Caki2 (cell line): ENCODE measurements around the gene ADAMTS17. TPM values are rescaled to one million over a fixed set of nuclear protein-coding genes. Genes with fewer than 3 reads are reported as not detected.

Experiments used
- DNase-seq: peaks from one replicate; pipeline ENCODE4 v3.0.0-alpha.2; 2015; ENCODE audit warnings: low read depth
- in situ Hi-C: cut with HindIII; loops from 2 replicates; pipeline ENCODE4 v1.10.0; 2016; ENCODE audit warnings: low sequenced_read_pairs, low pct_unique_long_range_greater_than_20kb, mixed read lengths
- total RNA-seq: library from RNA; depleted of rRNA; stranded (reverse); fragments of >200 nt; shearing (Covaris generic); gene quantifications from 2 replicates; pipeline ENCODE4 v1.2.3, GENCODE V29; 2014; ENCODE audit warnings: low replicate concordance

ADAMTS17 gene
- total RNA-seq, 1 experiment from 2014 or later = not detected

DNA sequence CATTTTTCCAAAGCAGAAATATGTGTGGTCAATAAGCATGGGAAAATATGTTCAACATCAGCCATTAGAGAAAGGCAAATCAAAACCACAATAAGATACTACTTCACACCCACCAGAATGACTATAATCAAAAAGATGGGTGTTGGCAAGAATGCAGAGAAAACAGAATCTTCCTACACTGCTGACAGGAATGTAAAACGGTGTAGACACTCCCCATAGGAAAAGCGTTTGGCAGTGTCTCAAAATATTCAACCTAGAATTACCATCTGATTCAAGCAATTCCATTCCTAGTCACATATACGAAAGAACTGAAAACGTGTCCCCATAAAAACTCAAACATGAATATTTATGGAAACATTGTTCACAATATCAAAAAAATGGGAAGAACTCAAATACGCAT, 123.3 kb downstream of the ADAMTS17 start:
- in situ Hi-C loops = no loop called here
- no peak for DNase-seq

DNA sequence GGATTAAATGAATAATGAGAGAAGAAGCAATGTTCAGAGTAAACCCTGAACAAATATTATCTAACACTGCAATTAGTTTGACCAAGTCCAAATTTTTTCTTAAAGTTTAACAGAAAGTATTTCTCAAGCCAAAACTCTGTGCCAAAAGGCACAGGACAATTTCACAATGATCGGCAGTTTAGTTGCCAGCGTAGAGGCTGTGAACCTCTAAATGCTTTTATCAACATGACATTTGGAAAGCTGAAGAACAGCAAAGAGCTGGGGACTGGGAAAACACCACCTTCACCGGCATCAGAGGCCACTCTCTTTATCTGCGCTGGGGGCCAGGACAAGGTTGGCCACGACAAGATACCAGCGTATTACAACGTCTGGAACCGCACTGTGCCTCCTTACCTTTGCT, 125.6 kb downstream of the ADAMTS17 start:
- DNase-seq = no peak
- in situ Hi-C loops = no loop called here

DNA sequence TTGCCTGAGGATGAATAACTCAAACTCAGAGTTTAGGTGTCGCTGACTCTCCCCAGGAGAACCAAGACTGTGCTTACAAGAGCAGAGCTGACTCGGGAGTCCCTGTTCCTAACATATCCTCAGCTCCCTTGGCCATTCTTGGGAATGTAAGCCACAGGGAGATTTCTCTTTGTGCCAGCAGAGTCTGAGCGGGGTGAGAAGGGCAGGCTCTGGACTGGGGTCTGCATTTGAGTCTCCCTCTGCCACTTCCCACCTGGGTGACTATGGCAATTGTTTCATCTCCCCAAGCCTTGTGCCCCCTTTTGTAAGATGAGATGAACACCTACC, 126.0 kb downstream of the ADAMTS17 start:
- DNase-seq = no peak
- in situ Hi-C loops = no loop called here

DNA sequence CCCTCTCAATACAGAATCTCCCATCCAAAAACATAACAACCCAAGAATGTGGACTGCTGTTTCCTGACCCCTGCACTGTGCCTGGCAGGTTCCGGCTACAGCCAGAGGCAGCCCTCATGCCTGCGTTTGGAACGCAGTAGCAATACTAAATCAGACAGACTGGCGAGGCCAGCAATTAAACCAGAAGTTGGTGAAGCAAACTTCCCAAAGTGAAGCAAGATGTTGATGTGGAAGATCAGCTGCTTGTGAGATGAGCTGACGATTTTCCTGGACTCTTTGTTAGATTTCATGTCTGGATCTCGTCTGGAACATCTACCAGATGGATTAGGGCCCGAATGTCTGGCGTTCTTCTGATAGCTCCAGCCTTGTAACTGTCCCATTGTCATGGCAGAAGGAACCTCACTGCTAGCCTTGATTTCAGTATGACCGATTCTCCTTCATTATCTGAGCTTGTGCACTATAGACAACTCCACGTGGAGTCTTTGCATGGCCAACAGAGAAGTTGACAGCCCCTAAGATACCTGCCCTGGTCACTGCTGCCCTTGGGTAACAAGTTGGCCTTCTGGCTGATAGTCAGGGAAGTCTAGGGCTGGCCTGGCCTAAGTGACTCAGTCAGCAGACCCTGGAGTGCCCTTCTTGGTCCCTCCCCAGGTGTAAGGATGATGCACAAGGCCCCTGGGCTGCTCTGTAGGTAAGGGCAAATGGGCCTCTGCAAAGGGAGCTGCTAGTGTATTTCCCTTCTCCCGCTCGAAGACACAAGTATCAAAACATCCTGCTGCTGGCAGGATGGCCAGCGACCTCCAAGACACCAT, 126.5 kb downstream of the ADAMTS17 start:
- no peak for DNase-seq
- in situ Hi-C loops = no loop called here

DNA sequence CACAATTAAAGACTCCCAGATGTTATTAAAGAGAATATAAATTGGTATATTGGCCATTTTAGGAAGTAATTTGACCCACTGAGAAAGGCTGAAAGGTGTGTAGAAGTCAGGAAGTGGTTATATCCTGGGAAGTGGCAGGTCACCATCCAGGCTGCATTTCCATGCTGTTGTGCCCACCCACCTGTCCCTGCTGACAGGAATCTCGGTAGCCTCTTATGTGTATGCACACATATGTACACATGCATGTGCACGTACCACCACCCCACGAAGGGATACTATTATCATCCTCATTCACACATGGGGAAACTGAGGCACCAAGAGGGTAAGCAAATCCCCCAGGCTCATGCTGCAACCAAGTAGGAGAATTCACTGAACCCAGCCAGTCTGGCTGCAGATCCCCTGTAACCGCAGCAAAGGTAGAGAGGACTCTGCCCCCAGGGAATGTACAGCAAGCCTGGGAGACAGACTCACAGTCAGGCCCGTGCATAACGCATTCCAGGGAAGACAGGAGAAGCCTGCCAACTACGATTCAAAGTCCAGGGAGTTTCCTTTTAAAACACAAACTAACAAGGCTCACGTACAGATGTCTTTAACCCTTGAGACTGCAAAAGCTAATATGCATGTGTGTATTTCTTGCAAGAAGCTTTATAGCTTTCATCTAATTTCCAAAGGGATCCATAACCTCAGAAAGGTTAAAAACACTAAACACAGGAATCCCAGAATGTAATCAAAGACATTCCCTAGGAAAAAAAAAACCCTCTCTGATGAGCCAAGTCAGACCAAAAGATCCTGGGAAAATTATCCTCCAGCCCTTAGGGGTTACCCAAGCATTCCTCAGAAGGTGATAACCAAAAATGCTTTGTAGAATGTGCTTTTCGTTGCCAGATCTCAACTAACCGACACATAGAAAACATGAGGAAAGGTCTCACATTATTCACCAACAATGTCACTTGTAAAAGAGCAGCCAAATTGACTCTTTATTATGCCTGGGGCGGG, 129.6 kb downstream of the ADAMTS17 start:
- in situ Hi-C loops = no loop called here
- no peak for DNase-seq

DNA sequence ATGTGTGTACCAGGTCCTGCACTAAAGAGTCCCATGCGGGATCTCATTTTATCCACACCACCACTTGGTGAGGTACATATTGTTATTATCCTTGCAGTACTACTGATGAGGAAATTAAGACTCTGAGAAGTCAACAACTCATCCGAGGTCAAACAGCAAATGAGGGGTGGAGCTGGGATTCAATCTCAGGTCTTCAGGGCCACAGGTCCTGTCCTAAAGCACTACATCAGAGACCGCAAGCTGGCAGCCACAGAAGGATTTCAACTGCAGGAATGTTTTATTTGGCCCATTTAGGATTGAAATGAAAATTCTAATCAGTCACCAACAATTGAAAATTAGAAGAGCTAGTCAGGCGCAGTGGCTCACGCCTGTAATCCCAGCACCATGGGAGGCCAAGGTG, 131.4 kb downstream of the ADAMTS17 start:
- in situ Hi-C loops = no loop called here
- DNase-seq = no peak

DNA sequence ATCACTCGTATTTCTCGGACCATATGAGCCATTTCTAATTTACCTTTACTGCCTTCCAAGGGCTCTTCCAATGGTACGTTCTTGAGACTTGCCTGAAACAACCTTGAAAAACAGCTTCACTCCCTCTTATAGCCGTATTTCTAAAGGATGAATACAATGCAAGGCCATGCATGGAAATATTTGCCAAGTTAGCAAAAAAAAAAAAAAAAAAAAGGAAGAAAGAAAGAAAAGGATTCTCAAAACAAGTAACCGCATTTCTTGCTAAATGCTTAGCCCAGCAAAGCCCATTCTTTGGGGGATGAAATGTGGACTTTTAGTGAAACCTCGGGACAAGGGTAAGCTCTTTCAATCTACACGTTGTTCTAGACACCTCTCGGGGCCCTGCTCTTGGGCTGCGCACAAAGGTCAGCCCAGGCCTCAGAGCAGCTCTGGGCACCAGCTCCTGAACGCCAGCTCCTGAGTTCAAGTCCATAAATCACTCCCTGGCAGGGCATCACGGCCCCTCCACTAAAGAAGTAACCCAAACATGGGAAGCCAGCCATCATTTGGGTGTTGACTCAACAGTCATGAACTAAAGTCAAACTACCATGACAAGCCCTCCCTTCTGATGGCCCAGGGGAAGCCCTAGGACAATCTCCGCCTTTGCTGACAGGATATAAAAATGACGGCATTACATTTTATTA, 132.7 kb downstream of the ADAMTS17 start:
- no peak for DNase-seq
- in situ Hi-C loops = no loop called here

DNA sequence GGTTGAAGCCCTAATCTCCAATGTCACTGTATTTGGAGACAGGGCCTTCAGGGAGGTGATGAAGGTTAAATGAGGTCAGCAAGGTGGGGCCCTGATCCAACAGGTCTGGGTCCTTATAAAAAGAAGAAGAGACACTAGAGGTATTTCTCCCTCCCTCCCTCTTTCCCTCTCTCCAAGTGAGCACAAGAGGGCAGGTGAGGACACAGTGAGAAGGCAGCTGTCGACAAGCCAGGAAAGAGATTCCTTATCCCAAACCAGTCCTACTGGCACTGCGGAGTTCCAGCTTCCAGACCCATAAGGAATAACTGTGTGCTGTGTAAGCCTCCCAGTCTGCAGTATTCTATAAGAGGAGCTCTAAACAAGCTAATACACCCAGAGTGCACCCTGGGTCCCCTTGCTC, 134.7 kb downstream of the ADAMTS17 start:
- in situ Hi-C loops = no loop called here
- no peak for DNase-seq

DNA sequence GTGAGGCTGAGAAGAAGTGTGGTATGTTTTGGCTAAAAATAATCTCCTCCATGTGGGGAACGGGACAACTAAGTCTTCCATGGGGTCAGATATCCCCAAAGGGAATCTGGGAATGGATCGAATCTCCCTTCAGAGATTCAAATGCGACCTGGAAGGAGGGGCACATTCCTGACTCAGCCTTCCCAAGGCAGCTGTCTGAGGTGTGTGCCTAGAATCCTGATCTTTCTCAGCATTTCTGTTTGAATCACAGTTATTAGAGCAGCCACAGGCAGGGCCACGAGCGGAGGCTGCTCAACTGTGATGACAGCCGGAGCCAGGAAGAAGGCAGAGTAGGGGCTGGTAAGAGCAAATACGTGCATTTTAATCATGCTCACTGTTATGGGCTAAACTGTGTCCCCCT, 135.1 kb downstream of the ADAMTS17 start:
- in situ Hi-C loops = no loop called here
- no peak for DNase-seq

DNA sequence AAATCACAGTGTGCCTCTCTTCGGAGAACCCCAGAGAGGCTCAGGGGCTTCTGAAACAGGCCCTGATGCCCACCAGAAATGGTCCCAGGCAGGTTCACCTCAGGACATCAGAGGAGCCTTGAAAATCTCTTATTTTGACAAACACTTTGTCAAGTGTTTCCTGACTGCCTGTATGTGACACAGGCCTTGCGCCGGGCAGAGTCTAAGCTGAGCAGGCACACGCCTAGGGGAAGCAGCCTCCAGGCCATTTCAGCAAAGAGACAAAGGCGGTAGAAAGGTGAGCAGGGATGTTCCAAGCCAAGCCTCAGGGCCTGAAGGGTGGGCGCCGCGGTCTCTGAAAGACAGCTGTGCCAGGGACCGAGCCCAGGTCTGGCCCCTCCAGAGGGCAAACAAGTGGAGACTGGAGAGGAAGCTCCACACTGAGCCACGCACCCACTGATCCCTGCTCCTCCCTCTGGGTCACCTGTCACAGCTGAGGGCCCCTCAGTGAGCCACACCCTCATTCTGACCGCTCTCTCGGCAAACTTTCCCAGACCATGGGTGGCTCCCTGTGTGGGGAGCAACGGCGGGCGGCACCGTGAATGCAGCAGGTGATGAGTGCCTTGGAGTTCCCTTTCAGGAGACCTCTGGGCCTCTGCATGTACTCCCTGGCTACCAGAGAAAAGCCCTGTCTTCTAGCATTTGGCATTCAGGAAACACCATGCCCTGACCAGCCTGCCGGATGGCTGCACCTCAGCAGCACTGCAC, 136.1 kb downstream of the ADAMTS17 start:
- in situ Hi-C loops = no loop called here
- DNase-seq = no peak

DNA sequence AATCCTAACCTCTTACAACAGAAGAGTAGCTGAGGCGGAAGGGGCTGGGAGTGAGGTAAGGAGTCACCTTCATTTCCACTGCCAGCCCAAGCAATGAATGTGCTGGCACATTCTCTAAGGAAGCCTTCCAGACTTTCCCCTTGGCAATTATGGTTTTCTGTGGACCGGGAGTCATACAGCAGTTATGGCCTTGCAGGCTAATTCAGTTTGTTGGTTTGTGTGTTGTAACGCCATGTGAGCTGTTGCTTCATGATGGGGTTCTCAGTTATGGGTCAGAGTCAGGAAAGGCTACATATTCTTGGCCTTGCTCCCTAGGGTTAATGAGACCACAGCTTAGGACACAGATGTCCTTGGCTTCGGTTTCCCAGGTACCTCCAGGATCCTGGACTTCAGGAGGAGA, 137.0 kb downstream of the ADAMTS17 start:
- in situ Hi-C loops = no loop called here
- no peak for DNase-seq

DNA sequence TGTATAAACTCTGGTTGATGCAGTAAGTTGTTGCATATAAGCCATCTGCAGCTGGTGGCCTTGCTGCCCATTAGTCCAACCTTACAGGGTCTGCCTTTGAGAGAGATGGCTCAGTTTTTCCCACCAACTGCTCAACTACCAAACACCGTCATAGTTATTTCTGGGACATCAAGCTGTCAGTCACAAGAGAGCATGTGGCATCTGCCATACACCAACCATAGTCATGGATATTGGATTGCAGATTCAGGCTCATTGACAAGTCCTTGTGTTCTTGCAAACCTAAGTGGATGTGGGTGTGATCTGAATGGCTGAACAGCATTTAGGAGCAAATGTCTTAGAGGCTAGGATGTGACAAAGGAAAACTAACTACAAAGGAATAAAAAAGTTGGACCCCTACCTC, 137.6 kb downstream of the ADAMTS17 start:
- DNase-seq = no peak
- in situ Hi-C loops = no loop called here

DNA sequence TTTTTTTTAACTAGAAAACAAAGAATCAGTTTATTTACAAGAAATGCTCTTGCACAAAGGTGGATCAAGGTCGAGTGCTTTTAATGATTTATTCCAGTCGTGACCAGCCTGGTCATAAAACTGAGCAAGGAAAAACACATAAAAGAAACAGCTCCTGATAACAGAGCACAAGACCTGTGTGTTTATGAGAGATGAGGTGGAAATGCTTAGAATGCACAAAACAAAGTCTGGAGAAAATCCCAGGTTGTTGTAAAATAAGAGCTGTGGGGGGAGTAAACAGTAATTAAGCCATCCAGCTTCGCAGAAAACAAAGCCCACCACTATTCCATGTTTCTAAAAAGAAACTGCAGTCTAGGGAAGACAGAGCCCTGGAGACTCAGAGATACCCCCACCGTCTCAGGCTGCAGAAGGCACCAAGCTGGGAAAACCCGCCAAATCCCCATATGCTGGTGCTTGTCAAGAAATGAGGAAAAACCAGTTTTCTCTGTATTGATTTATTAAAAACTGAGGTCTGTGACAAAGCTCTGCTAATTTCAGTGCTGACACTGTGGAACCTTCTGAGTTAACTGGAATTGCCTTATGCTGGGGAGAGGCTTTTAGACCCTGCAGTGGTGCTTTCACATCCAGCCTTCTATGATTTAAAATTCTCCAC, 139.3 kb downstream of the ADAMTS17 start:
- DNase-seq = no peak
- in situ Hi-C loops = no loop called here

DNA sequence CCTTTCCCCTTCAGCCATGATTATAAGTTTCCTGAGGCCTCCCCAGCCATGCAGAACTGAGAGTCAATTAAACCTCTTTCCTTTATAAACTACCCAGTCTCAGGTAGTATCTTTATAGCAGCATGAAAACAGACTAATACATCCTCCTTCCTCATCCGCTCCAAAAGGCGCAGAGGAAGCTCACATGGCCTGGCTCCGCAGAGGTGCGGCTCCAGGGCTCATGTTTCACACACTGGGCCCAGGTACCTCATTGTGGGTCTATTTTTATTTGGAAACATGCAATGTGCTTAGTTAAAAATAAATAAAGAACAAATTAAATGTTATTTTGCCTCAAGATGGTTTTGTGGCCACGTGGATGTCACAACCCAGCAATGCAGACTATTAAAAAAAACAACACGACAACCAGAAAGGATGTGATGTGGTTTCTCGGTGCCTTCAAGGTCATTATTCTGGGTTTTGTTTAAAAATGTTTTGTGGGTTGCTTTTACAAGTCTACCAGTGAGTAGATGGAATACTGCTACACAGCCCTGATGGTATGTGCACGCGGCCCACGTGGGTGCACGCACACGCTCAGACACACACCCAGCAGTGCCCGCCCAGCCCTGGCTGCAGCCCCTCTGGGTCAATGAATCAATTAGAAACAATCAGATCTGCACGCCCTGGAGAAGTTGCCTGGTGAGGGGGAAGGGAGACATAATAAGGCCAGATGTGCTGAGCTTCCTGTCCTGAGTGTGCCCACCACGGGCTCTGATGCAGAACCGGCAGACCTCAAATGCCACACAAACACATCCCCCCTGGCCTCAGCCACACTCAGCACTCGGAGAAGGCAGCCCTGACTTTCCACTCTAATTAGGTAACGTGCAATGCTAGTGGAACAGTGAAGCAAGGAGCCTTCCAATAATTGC, 140.1 kb downstream of the ADAMTS17 start:
- DNase-seq = no peak
- in situ Hi-C loops = no loop called here

DNA sequence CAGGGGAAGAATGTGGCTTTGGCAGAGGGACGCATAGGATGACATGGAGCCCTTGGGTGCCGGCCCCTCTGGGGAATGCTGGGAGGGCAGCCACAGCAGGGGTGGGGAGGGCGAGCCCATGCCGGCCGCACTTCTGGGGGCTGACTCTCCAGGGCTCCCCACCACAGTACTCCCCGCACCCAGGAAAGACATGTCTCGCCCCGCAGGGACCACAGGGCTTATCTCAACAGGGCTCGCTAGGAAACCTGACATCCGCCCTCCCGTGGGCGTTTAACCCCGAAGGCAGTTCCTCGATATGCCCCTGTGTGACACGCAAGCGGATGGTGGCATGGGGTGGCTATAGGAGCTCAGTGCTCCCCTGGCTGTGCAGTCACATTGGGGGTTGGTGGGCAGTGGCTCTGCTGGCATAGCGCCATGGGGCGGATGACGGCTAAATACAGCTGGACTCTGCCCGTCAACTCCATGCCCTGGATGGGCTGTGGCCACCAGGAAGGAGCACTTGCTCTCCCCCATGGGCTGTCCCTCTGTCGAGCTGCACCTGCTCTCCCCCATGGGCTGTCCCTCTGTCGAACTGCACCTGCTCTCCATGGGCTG, 141.4 kb downstream of the ADAMTS17 start:
- in situ Hi-C loops = no loop called here
- no peak for DNase-seq

DNA sequence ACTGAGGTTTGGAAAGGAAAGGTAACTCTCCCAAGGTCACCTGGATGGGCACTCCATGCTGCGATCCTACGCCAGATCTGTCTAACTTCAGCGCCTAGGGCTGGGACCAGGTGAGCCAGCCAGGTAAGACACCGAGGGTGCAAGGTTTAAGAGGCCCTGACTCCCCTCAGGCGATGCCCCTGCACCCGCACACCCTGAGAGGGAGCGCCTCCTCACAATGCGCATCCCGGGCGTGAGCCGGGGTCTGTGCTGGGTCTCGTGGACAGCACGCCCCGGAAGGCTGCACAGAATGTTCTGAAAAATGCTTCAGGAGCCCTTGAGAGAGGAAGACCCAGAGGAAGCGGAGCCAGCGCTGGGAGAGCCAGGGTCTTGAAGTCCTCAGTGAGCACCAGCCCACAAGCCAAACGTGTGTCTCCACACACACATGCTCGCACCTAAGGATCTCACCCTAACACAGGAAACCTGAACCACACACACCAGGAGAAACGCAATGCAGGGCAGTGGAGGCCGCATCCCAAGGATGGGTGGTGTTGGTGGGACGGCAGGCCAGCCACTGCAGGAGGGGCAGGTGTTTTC, 142.0 kb downstream of the ADAMTS17 start:
- in situ Hi-C loops = no loop called here
- DNase-seq = no peak
